Stimulated activated CD8-positive, alpha-beta memory T cell treated with anti-CD3 and anti-CD28 coated beads, Interleukin-7, amount 100 ng/mL, for 24 hours (primary cell): ENCODE data around the gene PDE9A.
"Not testable (repeated sequence)": the region's sequence is repeated elsewhere in the genome, so short reads cannot be mapped to it uniquely, and the experiment has no call there.

Experiments
- DNase-seq: peaks from one replicate; pipeline ENCODE4 v3.0.0-alpha.2; 2020; ENCODE audit warnings: low read depth

PDE9A gene

DNA sequence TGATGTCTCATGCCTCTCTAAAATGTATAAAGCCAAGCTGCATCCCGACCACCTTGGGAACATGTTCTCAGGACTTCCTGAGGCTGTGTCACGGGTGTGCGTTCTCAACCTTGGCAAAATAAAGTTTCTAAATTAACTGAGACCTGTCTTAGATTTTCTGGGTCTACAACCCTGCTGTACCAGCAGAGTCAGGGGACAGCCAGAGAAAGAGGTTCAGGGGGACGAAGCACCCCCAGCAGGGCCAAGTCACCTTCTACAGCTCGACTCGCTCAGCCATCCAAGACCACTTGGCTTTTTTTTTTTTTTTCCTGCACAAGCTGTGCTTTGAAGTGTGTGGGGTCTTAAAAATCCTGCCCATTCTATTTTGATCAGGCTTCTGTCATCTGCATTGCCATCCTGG lies 28.5 kb upstream of the PDE9A start:
- DNase-seq = no peak

- DNase-seq = no peak
Measured at GRCh38 chr21:42626171-42626570, 27.2 kb upstream of the PDE9A start.

- no peak for DNase-seq
Measured at GRCh38 chr21:42627527-42628289, 25.7 kb upstream of the PDE9A start.

GRCh38 chr21:42628466-42629061 lies 24.9 kb upstream of the PDE9A start:
- DNase-seq = not testable (repeated sequence)

- no peak for DNase-seq
Measured at GRCh38 chr21:42629933-42630589, 23.4 kb upstream of the PDE9A start.

DNA sequence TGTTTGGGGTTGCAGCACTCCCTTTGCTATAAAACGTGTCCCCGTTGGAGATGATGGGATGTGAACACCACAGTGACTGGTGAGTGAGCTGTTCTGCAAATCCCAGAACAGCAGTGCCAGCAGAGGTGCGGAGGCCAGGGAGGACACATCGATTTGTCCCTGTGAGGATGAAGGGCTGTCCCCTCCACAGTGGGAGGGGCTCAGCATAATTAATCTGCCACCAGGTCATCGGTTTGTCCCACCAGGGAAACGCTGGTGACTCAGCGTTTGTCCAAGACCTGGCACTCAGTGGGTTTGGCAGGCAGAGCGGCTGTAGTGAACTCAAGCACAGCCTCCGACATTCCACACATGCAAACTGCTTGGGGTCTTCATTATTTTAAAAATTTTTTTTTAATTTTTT lies 22.8 kb upstream of the PDE9A start:
- DNase-seq = no peak

DNA sequence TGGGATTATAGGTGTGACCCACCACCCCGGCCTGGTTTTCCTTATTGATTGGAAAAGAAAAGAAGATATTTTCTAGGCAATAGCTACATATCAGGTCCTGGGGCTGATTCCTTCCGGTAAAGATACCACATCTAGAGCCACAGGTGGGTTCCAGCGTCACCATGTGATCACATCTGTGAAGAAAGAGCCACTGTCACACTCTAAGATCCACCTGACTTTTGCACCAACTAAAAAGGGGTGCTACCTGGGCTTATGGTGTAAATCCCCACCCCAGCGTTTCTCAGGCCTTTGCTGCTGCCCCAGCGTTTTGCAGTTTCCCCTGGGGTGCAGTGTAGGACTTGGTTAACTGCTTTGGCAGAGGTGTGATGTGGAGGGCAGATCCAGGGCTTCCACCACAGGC lies 22.3 kb upstream of the PDE9A start:
- no peak for DNase-seq

GRCh38 chr21:42632336-42632751 lies 21.1 kb upstream of the PDE9A start:
- DNase-seq = no peak

DNA sequence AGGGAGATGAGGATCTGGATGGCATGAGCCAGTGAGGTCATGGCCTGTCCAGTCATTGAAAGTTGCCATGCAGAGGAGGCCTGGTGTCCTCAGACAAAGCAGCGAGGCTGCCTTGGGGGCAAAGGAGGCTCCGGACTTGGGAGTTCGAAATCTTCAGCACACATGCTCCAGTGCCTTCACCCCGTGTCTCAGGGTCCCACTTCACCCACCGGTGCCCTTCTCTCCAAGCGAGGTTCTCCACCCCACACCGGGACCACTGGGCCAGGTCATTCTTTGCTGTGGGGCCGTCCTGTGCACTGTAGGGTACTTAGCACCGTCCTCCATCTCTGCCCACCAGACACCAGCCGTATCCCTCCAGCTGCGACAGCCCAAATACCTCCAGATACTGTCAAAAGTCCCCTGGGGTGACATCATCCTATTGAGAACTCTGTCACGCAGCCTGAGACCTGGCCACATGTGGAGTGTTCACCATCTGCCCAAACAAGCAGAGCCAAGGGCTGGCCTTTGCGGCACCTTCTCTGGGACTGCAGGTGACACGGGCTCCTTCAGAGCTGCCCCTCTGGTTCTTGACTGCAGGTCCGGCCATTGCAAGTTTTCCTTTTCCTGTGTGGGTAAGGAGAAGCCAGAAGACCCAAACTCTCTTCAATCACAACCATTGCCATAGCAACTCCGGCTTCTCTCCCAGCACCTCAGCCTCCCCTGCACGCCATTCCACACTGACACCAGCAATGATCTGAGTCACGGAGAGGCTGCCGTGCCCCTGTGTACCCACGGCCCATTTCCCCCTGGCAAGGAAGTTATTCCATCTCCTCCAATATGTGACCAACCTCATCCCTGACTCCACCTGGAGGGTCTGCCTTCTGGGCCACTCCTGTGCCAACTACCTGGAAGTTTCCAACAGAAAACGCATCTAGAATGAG lies 20.4 kb upstream of the PDE9A start:
- DNase-seq = no peak

- DNase-seq = no peak
Measured at GRCh38 chr21:42633858-42634257, 19.6 kb upstream of the PDE9A start.

- no peak for DNase-seq
Measured at GRCh38 chr21:42635848-42636519, 17.4 kb upstream of the PDE9A start.

- no peak for DNase-seq
Measured at GRCh38 chr21:42636520-42637266, 16.7 kb upstream of the PDE9A start.

- no peak for DNase-seq
Measured at GRCh38 chr21:42637267-42638041, 16.0 kb upstream of the PDE9A start.

GRCh38 chr21:42638266-42638863 lies 15.1 kb upstream of the PDE9A start:
- no peak for DNase-seq

DNA sequence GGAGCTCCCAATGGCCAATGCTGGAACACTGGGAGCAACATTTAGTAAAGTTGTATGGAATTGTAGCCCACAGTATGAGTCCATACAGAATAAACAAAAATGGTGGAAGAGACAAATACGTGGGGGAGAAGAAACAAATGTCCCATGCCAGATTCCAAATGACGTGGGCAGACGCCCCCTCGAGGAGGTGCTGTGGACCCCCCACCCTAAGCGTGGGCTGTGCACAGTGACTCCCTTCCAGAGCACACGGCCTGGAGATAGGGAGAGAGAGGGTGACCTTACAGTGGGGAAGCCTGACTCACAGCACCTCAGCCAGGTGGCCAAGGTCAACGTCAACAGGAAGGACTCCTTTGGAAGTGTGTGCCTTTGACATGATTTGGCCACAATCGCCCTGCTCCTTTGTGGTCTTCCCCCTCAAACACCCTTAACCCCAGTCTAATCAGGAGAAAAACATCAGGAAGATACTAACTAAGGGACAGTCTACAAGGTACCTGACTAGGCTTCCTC lies 13.7 kb upstream of the PDE9A start:
- DNase-seq = no peak

DNA sequence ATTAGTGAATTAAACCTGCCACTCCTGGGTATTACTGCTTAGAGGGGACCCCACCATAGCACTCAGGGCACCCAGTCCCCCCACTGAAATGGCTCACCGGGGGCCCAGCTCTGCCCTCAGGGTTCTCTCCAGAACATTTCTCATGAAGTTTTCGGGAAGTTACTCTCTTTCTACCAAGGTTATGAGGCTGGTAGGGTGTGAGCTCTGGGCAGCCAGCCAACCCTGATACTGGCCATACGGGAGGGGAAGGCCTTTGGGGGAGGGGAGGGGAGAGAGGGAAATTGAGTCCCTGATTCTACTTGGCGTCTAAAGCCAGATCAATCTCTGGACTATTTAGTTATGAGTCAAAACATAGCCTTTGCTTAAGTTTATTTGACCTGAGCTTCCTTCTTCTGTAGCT lies 12.9 kb upstream of the PDE9A start:
- DNase-seq = no peak

- no peak for DNase-seq
Measured at GRCh38 chr21:42641311-42642218, 11.9 kb upstream of the PDE9A start.

GRCh38 chr21:42642219-42642745 lies 11.1 kb upstream of the PDE9A start:
- no peak for DNase-seq
